Neural cell (in vitro differentiated cells): Measurements from ENCODE around the gene FOXP2. TPM values are rescaled to one million over a fixed set of nuclear protein-coding genes. Genes with fewer than 3 reads are reported as not detected.

ENCODE experiments used
- H2AFZ ChIP-seq: fragments of 200-600, 300-800 bp; sonication (generic), shearing (Covaris generic); 2 replicates; pipeline ENCODE4 v1.6.0; 2014; ENCODE audit warnings: low read depth, mild to moderate bottlenecking, antibody characterized with exemption, low read length, moderate library complexity
- H3F3A ChIP-seq: fragments of 200-600 bp; shearing (Covaris generic); 2 replicates; pipeline ENCODE4 v1.6.1; 2016; ENCODE audit warnings: mild to moderate bottlenecking, moderate library complexity, mixed read lengths, antibody characterized with exemption, low read length; ENCODE audit not compliant: insufficient read depth, poor library complexity, severe bottlenecking
- H3K27ac ChIP-seq: fragments of 200-600, 300-800 bp; sonication (generic), shearing (Covaris generic); 2 replicates; pipeline ENCODE4 v1.5.1; 2014; ENCODE audit warnings: mild to moderate bottlenecking, low read length, moderate library complexity
- H3K27me3 ChIP-seq: fragments of 300-800, 200-600 bp; sonication (generic), shearing (Covaris generic); 2 replicates; pipeline ENCODE4 v1.6.0; 2014; ENCODE audit warnings: mild to moderate bottlenecking, low read depth, low read length, moderate library complexity; ENCODE audit not compliant: insufficient read depth
- H3K36me3 ChIP-seq: fragments of 300-800, 200-600 bp; sonication (generic), shearing (Covaris generic); 2 replicates; pipeline ENCODE4 v1.5.1; 2014; ENCODE audit warnings: mild to moderate bottlenecking, antibody characterized with exemption, low read length, moderate library complexity; ENCODE audit not compliant: insufficient read depth
- H3K4me2 ChIP-seq: fragments of 300-800, 200-600 bp; sonication (generic), shearing (Covaris generic); 2 replicates; pipeline ENCODE4 v1.6.0; 2014; ENCODE audit warnings: mild to moderate bottlenecking, low read length
- H3K4me3 ChIP-seq: fragments of 300-800, 200-600 bp; sonication (generic), shearing (Covaris generic); 2 replicates; pipeline ENCODE4 v1.5.1; 2014; ENCODE audit warnings: mild to moderate bottlenecking, low read length, moderate library complexity
- H3K79me2 ChIP-seq: fragments of 200-600 bp; shearing (Covaris generic); replicated peaks from 2 replicates; pipeline ENCODE4 v1.6.0; 2014; ENCODE audit warnings: mild to moderate bottlenecking, low read length, moderate library complexity; ENCODE audit not compliant: insufficient read depth
- H3K9ac ChIP-seq: fragments of 300-800, 200-600 bp; sonication (generic), shearing (Covaris generic); 2 replicates; pipeline ENCODE4 v1.6.1; 2016; ENCODE audit warnings: mild to moderate bottlenecking, low read length, mixed read lengths
- H3K9me2 ChIP-seq: fragments of 200-600 bp; shearing (Covaris generic); 2 replicates; pipeline ENCODE4 v1.6.1; 2016; ENCODE audit warnings: mild to moderate bottlenecking, low read length, mixed read lengths; ENCODE audit not compliant: insufficient read depth
- H3K9me3 ChIP-seq: fragments of 200-600, 300-800 bp; sonication (generic), shearing (Covaris generic); 2 replicates; pipeline ENCODE4 v1.6.1; 2016; ENCODE audit warnings: mild to moderate bottlenecking, mixed run types, low read length, moderate library complexity, mixed read lengths
- H4K20me1 ChIP-seq: fragments of 200-600 bp; shearing (Covaris generic); 2 replicates; pipeline ENCODE4 v1.6.1; 2016; ENCODE audit warnings: mild to moderate bottlenecking, mixed run types; ENCODE audit not compliant: insufficient read depth
- CTCF ChIP-seq: fragments of 450-650 bp; IDR thresholded peaks from 2 replicates; pipeline ENCODE4 v1.5.1; 2014; ENCODE audit warnings: antibody characterized with exemption, mild to moderate bottlenecking, moderate library complexity; ENCODE audit not compliant: poor library complexity, severe bottlenecking
- EP300 ChIP-seq: fragments of 450-650 bp; conservative IDR thresholded peaks from 2 replicates; pipeline ENCODE4 v1.6.1; 2014; ENCODE audit warnings: antibody characterized with exemption, mild to moderate bottlenecking, moderate library complexity; ENCODE audit not compliant: poor library complexity, severe bottlenecking
- EZH2 ChIP-seq: fragments of 200-600, 300-800 bp; shearing (Covaris generic), sonication (generic); IDR thresholded peaks from 2 replicates; pipeline ENCODE4 v1.6.1; 2014; ENCODE audit warnings: antibody characterized with exemption, low read length, borderline replicate concordance, mild to moderate bottlenecking; ENCODE audit not compliant: insufficient read depth, poor library complexity, severe bottlenecking
- MXI1 ChIP-seq: fragments of 450-650 bp; conservative IDR thresholded peaks from 2 replicates; pipeline ENCODE4 v1.6.1; 2014; ENCODE audit warnings: antibody characterized with exemption, mild to moderate bottlenecking; ENCODE audit not compliant: poor library complexity, severe bottlenecking
- POLR2AphosphoS5 ChIP-seq: IDR thresholded peaks from 2 replicates; pipeline ENCODE4 v1.6.1; 2012
- RAD21 ChIP-seq: fragments of 450-650 bp; conservative IDR thresholded peaks from 2 replicates; pipeline ENCODE4 v1.6.1; 2014; ENCODE audit warnings: antibody characterized with exemption, mild to moderate bottlenecking, moderate library complexity
- REST ChIP-seq: IDR thresholded peaks from 2 replicates; pipeline ENCODE4 v1.6.1; 2012; ENCODE audit warnings: borderline replicate concordance
- SMC3 ChIP-seq: fragments of 450-650 bp; conservative IDR thresholded peaks from 2 replicates; pipeline ENCODE4 v1.6.1; 2014; ENCODE audit warnings: antibody characterized with exemption, mild to moderate bottlenecking, moderate library complexity; ENCODE audit not compliant: poor library complexity
- TAF1 ChIP-seq: IDR thresholded peaks from 2 replicates; pipeline ENCODE4 v1.6.1; 2012; ENCODE audit warnings: low read depth
- polyA plus RNA-seq: library from polyadenylated mRNA; depleted of rRNA; stranded (reverse); fragments of >200 nt; gene quantifications from 2 replicates; pipeline ENCODE4 v1.2.3, GENCODE V29; 2014

Gene FOXP2
- polyA plus RNA-seq, 1 donor from 2014 or later = 51.3 TPM

- H3K79me2 ChIP-seq = no peaks in the 10 kb centered on the region
- no peak overlapping the region for H2AFZ ChIP-seq
- no peak overlapping the region for H3K9ac ChIP-seq
- H3K4me3 ChIP-seq = no peak overlapping the region
- H3K4me2 ChIP-seq = no peak overlapping the region
- no peaks in the 10 kb centered on the region for H3K27me3 ChIP-seq
- no peaks in the 10 kb centered on the region for H3K9me2 ChIP-seq
- no peak overlapping the region for H3K27ac ChIP-seq
- H4K20me1 ChIP-seq = no peaks in the 10 kb centered on the region
- H3K9me3 ChIP-seq = no peaks in the 10 kb centered on the region
- no peaks in the 10 kb centered on the region for H3K36me3 ChIP-seq
- TF ChIP-seq RAD21 (no peak), CTCF (no peak)
- peaks cover 5% of the 10 kb centered on the region for H3F3A ChIP-seq
Observed at GRCh38 chr7:114631249-114631822, 216.7 kb downstream of the FOXP2 start.

DNA sequence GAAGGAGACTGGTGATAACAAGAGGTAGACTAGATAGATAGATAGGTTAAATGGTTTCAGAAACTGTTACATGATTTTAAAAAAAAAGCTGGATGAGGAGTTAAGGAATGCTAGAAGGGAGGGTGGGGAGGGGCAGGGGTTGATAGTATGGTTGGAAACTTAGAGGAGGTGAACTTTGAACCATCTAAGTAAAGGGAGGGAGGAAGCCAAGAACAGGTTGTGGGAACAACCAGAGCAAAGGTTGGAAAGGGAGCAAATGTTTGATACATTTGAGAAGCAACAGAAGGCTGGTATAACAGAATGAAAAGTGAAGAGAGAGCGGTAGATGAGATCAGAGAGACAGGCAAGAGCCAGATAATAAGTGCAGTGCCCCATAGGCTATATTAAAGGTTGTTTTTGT is 224.8 kb downstream of the FOXP2 start:
- no peak overlapping the region for H3K27ac ChIP-seq
- no peaks in the 10 kb centered on the region for H3K9me3 ChIP-seq
- H2AFZ ChIP-seq = no peak overlapping the region
- H3K4me3 ChIP-seq = no peak overlapping the region
- no peak overlapping the region for H3K9ac ChIP-seq
- H3K9me2 ChIP-seq = no peaks in the 10 kb centered on the region
- no peaks in the 10 kb centered on the region for H4K20me1 ChIP-seq
- TF ChIP-seq CTCF (no peak), POLR2AphosphoS5 (no peak), REST (no peak), SMC3 (no peak), MXI1 (no peak), EZH2 (no peak), EP300 (no peak), TAF1 (no peak), RAD21 (no peak)
- H3K4me2 ChIP-seq = no peak overlapping the region
- no peaks in the 10 kb centered on the region for H3K27me3 ChIP-seq
- H3F3A ChIP-seq = no peaks in the 10 kb centered on the region
- no peaks in the 10 kb centered on the region for H3K36me3 ChIP-seq
- H3K79me2 ChIP-seq = no peaks in the 10 kb centered on the region
